UCSD-AML1 (cell line): ENCODE results near the gene ITGA1.
A peak's percentile ranks its signal among the peaks of the same experiment; 100 is the strongest.

Experiments
- DNase-seq: peaks from one replicate; lab custom pipeline; 2025; ENCODE audit not compliant: unreplicated experiment; lab: John Stamatoyannopoulos, UW

The ITGA1 gene

GRCh38 chr5:52771343-52772039 lies 16.2 kb upstream of the ITGA1 start:
- DNase-seq = no peak

GRCh38 chr5:52772668-52773067 lies 15.0 kb upstream of the ITGA1 start:
- DNase-seq = no peak

GRCh38 chr5:52773342-52773741 lies 14.4 kb upstream of the ITGA1 start:
- no peak for DNase-seq

- DNase-seq = no peak
Measured at GRCh38 chr5:52774005-52774410, 13.7 kb upstream of the ITGA1 start.

- DNase-seq = no peak
Measured at GRCh38 chr5:52776116-52776515, 11.6 kb upstream of the ITGA1 start.

- no peak for DNase-seq
Measured at GRCh38 chr5:52777186-52777585, 10.5 kb upstream of the ITGA1 start.

GRCh38 chr5:52778781-52779180 lies 8.9 kb upstream of the ITGA1 start:
- no peak for DNase-seq

- no peak for DNase-seq
Measured at GRCh38 chr5:52779213-52779612, 8.5 kb upstream of the ITGA1 start.

- no peak for DNase-seq
Measured at GRCh38 chr5:52783226-52783959, 4.3 kb upstream of the ITGA1 start.

- DNase-seq = peak; percentile 6
Measured at GRCh38 chr5:52784737-52785136, 3.0 kb upstream of the ITGA1 start.

- DNase-seq = no peak
Measured at GRCh38 chr5:52786391-52786790, 1.3 kb upstream of the ITGA1 start.

GRCh38 chr5:52786949-52787599 lies 642 bp upstream of the ITGA1 start:
- DNase-seq = peak; percentile 6

GRCh38 chr5:52788505-52788821 lies 747 bp downstream of the ITGA1 start:
- no peak for DNase-seq

GRCh38 chr5:52789378-52789777 lies 1.7 kb downstream of the ITGA1 start:
- no peak for DNase-seq

GRCh38 chr5:52789851-52790250 lies 2.1 kb downstream of the ITGA1 start:
- no peak for DNase-seq

GRCh38 chr5:52791366-52791765 lies 3.6 kb downstream of the ITGA1 start:
- DNase-seq = no peak

GRCh38 chr5:52794519-52794918 lies 6.8 kb downstream of the ITGA1 start:
- no peak for DNase-seq

GRCh38 chr5:52796031-52796430 lies 8.3 kb downstream of the ITGA1 start:
- no peak for DNase-seq

- no peak for DNase-seq
Measured at GRCh38 chr5:52796516-52797103, 8.9 kb downstream of the ITGA1 start.

- no peak for DNase-seq
Measured at GRCh38 chr5:52798938-52799337, 11.2 kb downstream of the ITGA1 start.

- no peak for DNase-seq
Measured at GRCh38 chr5:52799358-52799982, 11.8 kb downstream of the ITGA1 start.
